ENCODE data around the gene STX5. TPM values are rescaled to one million over a fixed set of nuclear protein-coding genes. Genes with fewer than 3 reads are reported as not detected.

STX5 gene
- total and polyA plus RNA-seq, 9 of the 15 experiments (the other 6 are each of a cell fraction or from before 2014, with no cell fraction given), result 2.8 to 28.6 (median 23.7) TPM

DNA sequence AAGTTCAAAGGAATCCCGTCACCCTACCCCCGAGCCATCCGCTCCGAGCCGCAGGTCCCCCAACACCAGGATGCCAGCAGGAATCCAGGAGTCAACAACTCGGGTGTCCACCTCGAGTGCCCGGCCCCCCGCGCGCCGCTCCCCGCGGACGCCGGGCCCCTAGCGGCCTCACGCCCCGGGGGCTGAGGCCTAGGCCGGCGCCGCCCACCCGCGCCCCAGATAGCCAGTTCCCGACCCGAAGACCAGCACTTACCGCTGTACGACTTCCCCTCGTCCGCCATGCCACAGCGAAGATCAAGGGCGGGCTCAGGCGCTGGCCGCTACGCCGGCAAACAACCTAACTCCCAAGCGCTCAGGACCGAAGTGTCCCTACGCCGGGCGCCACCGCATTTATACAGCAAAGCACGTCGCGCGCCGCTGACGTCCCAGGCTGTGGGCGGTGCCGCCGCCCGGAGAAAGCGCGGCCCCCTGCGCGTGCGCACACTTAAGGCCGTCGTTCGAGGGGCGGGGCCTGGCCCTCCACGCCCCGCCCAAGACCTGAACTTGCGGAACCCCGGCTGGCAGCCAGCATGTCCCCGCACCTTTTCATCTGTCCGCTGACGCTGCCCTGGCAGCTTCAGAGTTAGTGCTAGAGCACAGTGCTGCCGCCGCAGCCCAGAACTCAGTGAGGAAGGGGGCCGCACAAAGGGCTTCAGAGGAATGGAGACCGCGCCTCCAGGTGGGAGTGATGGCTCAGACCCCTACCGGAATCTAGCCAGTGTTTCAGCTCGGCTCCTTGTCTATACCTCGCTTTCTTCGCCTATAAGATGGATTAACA lies 26.6 kb downstream of the STX5 start, which contains the start of gene NXF1 (continued):
- peak; percentile 83 for TF ChIP-seq ESRRA (IDR thresholded peaks at IDR 0.05; ENCODE audit: borderline replicate concordance, low read depth)
- peak; percentile 68; the same call in 1 of the 2 replicates for TF ChIP-seq GATAD2B (IDR thresholded peaks at IDR 0.05; ENCODE audit: borderline replicate concordance)
- TF ChIP-seq ZNF57 (CRISPR knock-in tag; IDR thresholded peaks at IDR 0.05), result no peak
- peak; percentile 81 for TF ChIP-seq CHD1 (IDR thresholded peaks at IDR 0.05; ENCODE audit: low read length)
- no peak; the same call in 1 of the 2 replicates for TF ChIP-seq ZSCAN32 (CRISPR knock-in tag; IDR thresholded peaks at IDR 0.05)
- TF ChIP-seq WHSC1 (IDR thresholded peaks at IDR 0.05; ENCODE audit: low read length), result no peak
- peak; percentile 98 for TF ChIP-seq NR1H2 (CRISPR knock-in tag; IDR thresholded peaks at IDR 0.05)
- TF ChIP-seq NBN (IDR thresholded peaks at IDR 0.05; ENCODE audit: low read depth), result peak; percentile 72; the same call in 1 of the 2 replicates
- 0 out of 2 replicates have a peak, but pooled peaks have one; percentile 8 for TF ChIP-seq ZNF75A (CRISPR knock-in tag; IDR thresholded peaks at IDR 0.05)
- no peak for TF ChIP-seq ZNF696 (CRISPR knock-in tag; conservative IDR thresholded peaks at IDR 0.05)
- no peak for TF ChIP-seq TCF3 (CRISPR knock-in tag; IDR thresholded peaks at IDR 0.05)
- peak; percentile 98 for TF ChIP-seq PCBP1 (IDR thresholded peaks at IDR 0.05; ENCODE audit: low read depth, low read length, poor library complexity, severe bottlenecking)
- TF ChIP-seq RAD21 (CRISPR knock-in tag; conservative IDR thresholded peaks at IDR 0.05 in 1 of 2, IDR thresholded peaks at IDR 0.05 in 1 of 2), result 0 out of 4 replicates have a peak, but pooled peaks of 1 of the 2 experiments have one; percentile 4
- TF ChIP-seq CBFA2T2 (conservative IDR thresholded peaks at IDR 0.05), result no peak
- peak; percentile 77; the same call in 1 of the 2 replicates for TF ChIP-seq CTBP1 (IDR thresholded peaks at IDR 0.05; ENCODE audit: borderline replicate concordance)
- TF ChIP-seq, protein P1, sequence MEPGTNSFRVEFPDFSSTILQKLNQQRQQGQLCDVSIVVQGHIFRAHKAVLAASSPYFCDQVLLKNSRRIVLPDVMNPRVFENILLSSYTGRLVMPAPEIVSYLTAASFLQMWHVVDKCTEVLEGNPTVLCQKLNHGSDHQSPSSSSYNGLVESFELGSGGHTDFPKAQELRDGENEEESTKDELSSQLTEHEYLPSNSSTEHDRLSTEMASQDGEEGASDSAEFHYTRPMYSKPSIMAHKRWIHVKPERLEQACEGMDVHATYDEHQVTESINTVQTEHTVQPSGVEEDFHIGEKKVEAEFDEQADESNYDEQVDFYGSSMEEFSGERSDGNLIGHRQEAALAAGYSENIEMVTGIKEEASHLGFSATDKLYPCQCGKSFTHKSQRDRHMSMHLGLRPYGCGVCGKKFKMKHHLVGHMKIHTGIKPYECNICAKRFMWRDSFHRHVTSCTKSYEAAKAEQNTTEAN (CRISPR knock-in tag; IDR thresholded peaks at IDR 0.05), result peak; percentile 94
- TF ChIP-seq POU5F1 (IDR thresholded peaks at IDR 0.05; ENCODE audit: borderline replicate concordance, low read depth, low read length, partially characterized antibody), result peak; percentile 46
- peak; percentile 84 for TF ChIP-seq SIN3B (IDR thresholded peaks at IDR 0.05; ENCODE audit: low read depth)
- TF ChIP-seq PML (IDR thresholded peaks at IDR 0.05; ENCODE audit: low read length), result peak; percentile 96
- TF ChIP-seq, protein P2, sequence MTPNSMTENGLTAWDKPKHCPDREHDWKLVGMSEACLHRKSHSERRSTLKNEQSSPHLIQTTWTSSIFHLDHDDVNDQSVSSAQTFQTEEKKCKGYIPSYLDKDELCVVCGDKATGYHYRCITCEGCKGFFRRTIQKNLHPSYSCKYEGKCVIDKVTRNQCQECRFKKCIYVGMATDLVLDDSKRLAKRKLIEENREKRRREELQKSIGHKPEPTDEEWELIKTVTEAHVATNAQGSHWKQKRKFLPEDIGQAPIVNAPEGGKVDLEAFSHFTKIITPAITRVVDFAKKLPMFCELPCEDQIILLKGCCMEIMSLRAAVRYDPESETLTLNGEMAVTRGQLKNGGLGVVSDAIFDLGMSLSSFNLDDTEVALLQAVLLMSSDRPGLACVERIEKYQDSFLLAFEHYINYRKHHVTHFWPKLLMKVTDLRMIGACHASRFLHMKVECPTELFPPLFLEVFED (CRISPR knock-in tag; conservative IDR thresholded peaks at IDR 0.05), result 0 out of 2 replicates have a peak, but pooled peaks have one; percentile 63
- TF ChIP-seq KAT7 (CRISPR knock-in tag; IDR thresholded peaks at IDR 0.05; ENCODE audit: borderline replicate concordance), result peak; percentile 98
- TF ChIP-seq TBP (optimal IDR thresholded peaks at IDR 0.05; ENCODE audit: low read depth, low read length), result peak; percentile 99
- TF ChIP-seq, protein P3, sequence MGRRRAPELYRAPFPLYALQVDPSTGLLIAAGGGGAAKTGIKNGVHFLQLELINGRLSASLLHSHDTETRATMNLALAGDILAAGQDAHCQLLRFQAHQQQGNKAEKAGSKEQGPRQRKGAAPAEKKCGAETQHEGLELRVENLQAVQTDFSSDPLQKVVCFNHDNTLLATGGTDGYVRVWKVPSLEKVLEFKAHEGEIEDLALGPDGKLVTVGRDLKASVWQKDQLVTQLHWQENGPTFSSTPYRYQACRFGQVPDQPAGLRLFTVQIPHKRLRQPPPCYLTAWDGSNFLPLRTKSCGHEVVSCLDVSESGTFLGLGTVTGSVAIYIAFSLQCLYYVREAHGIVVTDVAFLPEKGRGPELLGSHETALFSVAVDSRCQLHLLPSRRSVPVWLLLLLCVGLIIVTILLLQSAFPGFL (CRISPR knock-in tag; IDR thresholded peaks at IDR 0.05), result no peak
- peak; percentile 76; the same call in 1 of the 2 replicates for TF ChIP-seq ZNF224 (CRISPR knock-in tag; IDR thresholded peaks at IDR 0.05)

All from K562 (cell line).